GM12874 (cell line): ENCODE measurements around the gene TSPYL6.

Experiments
- CTCF ChIP-seq: IDR thresholded peaks from 2 replicates; pipeline ENCODE4 v1.5.1; 2011; ENCODE audit warnings: low read depth, mild to moderate bottlenecking, control low read depth, low read length, moderate library complexity; ENCODE audit not compliant: insufficient read depth

The TSPYL6 gene

DNA sequence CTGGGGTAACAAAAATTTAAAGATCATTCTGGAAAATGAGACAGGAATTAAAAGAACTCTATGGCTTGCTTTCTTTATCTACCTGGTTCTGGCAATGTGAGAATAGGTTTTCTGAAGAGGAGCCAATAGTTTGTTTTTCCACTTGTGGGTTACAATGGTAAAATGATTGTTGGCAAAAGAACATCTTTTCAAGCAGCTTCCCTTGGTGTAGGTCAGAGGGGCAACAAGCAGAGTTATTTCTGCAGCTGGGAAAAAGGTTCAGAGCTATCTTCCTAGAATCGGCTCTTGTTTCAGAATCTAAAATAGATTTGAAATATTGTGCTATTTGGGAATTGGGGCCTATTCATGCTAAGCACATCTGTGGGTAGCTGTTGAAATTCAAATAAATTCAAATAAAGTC is 11.5 kb upstream of the TSPYL6 start:
- no peak for TF ChIP-seq CTCF

GRCh38 chr2:54262015-54262765 is 6.2 kb upstream of the TSPYL6 start:
- no peak for TF ChIP-seq CTCF

DNA sequence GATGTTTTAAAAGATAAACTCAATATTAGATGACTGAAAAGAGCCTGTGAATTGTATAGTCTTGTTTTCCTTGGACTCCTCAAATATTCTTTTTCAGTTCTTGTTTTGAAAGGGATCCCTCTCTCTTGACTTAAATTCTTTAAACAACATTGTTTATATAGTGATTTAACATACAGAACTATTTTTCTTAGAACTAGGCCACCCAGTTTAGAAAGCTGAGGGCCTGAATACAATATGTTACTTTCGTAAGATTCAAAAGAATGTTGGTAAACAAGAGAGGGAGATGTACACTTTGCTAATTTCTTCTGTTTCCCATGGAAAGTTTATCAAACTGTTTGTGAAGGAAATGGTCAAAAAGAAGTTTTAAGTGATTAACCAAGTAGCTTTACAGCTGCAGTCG is 5.5 kb upstream of the TSPYL6 start:
- no peak for TF ChIP-seq CTCF

DNA sequence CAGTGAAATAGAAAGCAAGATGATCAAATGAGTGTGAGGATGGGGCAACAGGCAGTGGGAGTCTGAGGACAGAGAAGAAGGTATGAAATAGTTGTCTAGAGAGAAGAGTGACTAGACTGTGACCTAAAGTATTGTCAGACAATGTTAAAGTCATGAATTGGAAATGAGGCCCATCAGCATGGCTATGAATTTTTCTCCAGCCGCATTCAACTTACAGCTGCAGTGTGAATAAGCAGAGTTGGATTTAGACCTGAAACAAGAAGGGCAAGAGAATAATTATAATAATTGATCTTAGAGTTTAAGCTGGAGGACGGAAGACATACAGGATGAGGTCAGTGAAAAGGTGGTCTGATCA is 4.2 kb upstream of the TSPYL6 start:
- no peak for TF ChIP-seq CTCF

DNA sequence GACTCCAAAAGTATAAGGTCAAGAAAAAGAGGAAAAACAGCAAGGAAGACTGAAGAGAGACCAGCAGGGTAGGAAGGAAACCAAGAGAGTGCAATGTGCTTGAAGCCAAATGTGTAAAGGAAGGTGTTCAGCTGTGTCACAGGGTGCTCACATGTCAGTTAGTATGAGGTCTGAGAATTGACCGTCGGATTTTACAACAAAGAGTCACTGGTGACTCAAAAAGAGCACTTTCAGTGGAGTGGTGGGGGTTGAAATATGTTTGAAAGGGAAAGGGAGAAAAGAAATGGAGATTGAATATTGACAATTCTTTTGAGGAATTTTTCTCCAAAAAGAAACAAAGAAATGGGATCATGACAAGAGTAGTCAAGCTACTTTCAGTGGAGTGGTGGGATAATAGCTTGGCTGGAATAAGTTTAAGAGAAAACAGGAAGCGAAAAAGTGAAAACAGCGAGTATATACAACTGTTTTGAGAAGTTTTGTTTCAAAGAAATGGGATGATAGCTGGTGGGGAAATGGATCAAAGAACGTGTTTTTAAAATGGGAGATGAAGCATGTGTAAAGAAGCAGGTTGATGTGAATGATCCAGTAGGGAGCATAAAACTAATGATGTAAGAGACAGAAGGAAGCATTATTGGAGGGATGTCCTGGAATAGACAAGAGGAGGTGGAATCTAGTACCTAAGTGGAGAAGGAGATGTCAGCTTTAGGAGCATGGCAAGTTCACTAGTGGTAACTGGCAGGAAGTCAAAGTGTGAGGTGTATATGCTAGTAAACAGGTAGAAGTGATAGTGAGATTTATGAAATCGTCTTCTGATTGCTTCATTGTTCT is 3.6 kb upstream of the TSPYL6 start:
- TF ChIP-seq CTCF: no peak

GRCh38 chr2:54258166-54258565 is 2.1 kb upstream of the TSPYL6 start:
- no peak for TF ChIP-seq CTCF

- no peak for TF ChIP-seq CTCF
Observed at GRCh38 chr2:54255230-54256090, 569 bp downstream of the TSPYL6 start.
